Measurements from ENCODE around the gene MSI2. TPM values are rescaled to one million over a fixed set of nuclear protein-coding genes. Genes with fewer than 3 reads are reported as not detected.
A peak's percentile ranks its signal among the peaks of the same experiment; 100 is the strongest.

Gene MSI2
- total RNA-seq, 1 donor from 2014 or later, result 144 TPM

GRCh38 chr17:57515662-57516211, 259.4 kb downstream of the MSI2 start:
- Mint-ChIP-seq H3K4me1 (peaks cover 54% of the 10 kb centered on the region), H3K4me3 (no peak overlapping the region), H3K27ac (no peak overlapping the region), H3K27me3 (ENCODE audit: low read depth) (no peaks in the 10 kb centered on the region), H3K9me3 (peaks cover 3% of the 10 kb centered on the region), H3K36me3 (peaks cover 3% of the 10 kb centered on the region)
- TF ChIP-seq CTCF (IDR thresholded peaks at IDR 0.05; ENCODE audit: unreplicated experiment), result no peak
- DNase-seq (ENCODE audit: low spot score in 2 of 2, unreplicated experiment in 2 of 2), result no peak

- Mint-ChIP-seq H3K36me3 (no peaks in the 10 kb centered on the region), H3K4me1 (peaks cover 58% of the 10 kb centered on the region), H3K9me3 (peaks cover 3% of the 10 kb centered on the region), H3K27ac (peak overlapping the region; percentile 66), H3K4me3 (no peak overlapping the region), H3K27me3 (ENCODE audit: low read depth) (no peaks in the 10 kb centered on the region)
- no peak for TF ChIP-seq CTCF (IDR thresholded peaks at IDR 0.05; ENCODE audit: unreplicated experiment)
- no peak for DNase-seq (ENCODE audit: low spot score in 2 of 2, unreplicated experiment in 2 of 2)
Measured at GRCh38 chr17:57516290-57517230, 260.2 kb downstream of the MSI2 start.

GRCh38 chr17:57517273-57517631, 260.9 kb downstream of the MSI2 start:
- Mint-ChIP-seq H3K4me3 (no peak overlapping the region), H3K36me3 (no peaks in the 10 kb centered on the region), H3K27me3 (ENCODE audit: low read depth) (no peaks in the 10 kb centered on the region), H3K9me3 (peaks cover 3% of the 10 kb centered on the region), H3K27ac (peak overlapping the region; percentile 66), H3K4me1 (peaks cover 61% of the 10 kb centered on the region)
- no peak for DNase-seq (ENCODE audit: low spot score in 2 of 2, unreplicated experiment in 2 of 2)
- TF ChIP-seq CTCF (IDR thresholded peaks at IDR 0.05; ENCODE audit: unreplicated experiment), result no peak

- Mint-ChIP-seq H3K27me3 (ENCODE audit: low read depth) (no peaks in the 10 kb centered on the region), H3K36me3 (no peaks in the 10 kb centered on the region), H3K4me3 (no peak overlapping the region), H3K4me1 (peaks cover 59% of the 10 kb centered on the region), H3K9me3 (peaks cover 3% of the 10 kb centered on the region), H3K27ac (peak overlapping the region; percentile 71)
- no peak for DNase-seq (ENCODE audit: low spot score in 2 of 2, unreplicated experiment in 2 of 2)
- TF ChIP-seq CTCF (IDR thresholded peaks at IDR 0.05; ENCODE audit: unreplicated experiment), result no peak
Measured at GRCh38 chr17:57517632-57518456, 261.5 kb downstream of the MSI2 start.

GRCh38 chr17:57518587-57519581, 262.6 kb downstream of the MSI2 start:
- peak overlapping the region; percentile 71 for H3K27ac Mint-ChIP-seq
- DNase-seq (ENCODE audit: low spot score in 2 of 2, unreplicated experiment in 2 of 2), result no peak
- no peaks in the 10 kb centered on the region for H3K27me3 Mint-ChIP-seq (ENCODE audit: low read depth)
- peaks cover 59% of the 10 kb centered on the region for H3K4me1 Mint-ChIP-seq
- no peak overlapping the region for H3K4me3 Mint-ChIP-seq
- H3K36me3 Mint-ChIP-seq, result no peaks in the 10 kb centered on the region
- TF ChIP-seq CTCF (IDR thresholded peaks at IDR 0.05; ENCODE audit: unreplicated experiment), result no peak
- H3K9me3 Mint-ChIP-seq, result peaks cover 3% of the 10 kb centered on the region

Data from mesothelial cell of epicardium (in vitro differentiated cells).